Stimulated activated CD8-positive, alpha-beta memory T cell treated with anti-CD3 and anti-CD28 coated beads, Interleukin-4, amount 100 ng/mL, for 24 hours (primary cell): Measurements from ENCODE around the gene AGBL5.

Source experiments
- DNase-seq: peaks from one replicate; pipeline ENCODE4 v3.0.0-alpha.2; 2020; ENCODE audit warnings: low read depth

The AGBL5 gene, protein sequence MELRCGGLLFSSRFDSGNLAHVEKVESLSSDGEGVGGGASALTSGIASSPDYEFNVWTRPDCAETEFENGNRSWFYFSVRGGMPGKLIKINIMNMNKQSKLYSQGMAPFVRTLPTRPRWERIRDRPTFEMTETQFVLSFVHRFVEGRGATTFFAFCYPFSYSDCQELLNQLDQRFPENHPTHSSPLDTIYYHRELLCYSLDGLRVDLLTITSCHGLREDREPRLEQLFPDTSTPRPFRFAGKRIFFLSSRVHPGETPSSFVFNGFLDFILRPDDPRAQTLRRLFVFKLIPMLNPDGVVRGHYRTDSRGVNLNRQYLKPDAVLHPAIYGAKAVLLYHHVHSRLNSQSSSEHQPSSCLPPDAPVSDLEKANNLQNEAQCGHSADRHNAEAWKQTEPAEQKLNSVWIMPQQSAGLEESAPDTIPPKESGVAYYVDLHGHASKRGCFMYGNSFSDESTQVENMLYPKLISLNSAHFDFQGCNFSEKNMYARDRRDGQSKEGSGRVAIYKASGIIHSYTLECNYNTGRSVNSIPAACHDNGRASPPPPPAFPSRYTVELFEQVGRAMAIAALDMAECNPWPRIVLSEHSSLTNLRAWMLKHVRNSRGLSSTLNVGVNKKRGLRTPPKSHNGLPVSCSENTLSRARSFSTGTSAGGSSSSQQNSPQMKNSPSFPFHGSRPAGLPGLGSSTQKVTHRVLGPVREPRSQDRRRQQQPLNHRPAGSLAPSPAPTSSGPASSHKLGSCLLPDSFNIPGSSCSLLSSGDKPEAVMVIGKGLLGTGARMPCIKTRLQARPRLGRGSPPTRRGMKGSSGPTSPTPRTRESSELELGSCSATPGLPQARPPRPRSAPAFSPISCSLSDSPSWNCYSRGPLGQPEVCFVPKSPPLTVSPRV

GRCh38 chr2:27050996-27051901, at the start of gene AGBL5:
TSS of gene AGBL5 (plus strand) at chr2:27051668. CDS start at chr2:27052959, 1,291 bp downstream.
- DNase-seq: peak; percentile 89

- no peak for DNase-seq
These were observed 49.5 kb upstream of the AGBL5 start for GRCh38 chr2:27001950-27002349.

- no peak for DNase-seq
These were observed 48.5 kb upstream of the AGBL5 start for GRCh38 chr2:27003007-27003406.

DNA sequence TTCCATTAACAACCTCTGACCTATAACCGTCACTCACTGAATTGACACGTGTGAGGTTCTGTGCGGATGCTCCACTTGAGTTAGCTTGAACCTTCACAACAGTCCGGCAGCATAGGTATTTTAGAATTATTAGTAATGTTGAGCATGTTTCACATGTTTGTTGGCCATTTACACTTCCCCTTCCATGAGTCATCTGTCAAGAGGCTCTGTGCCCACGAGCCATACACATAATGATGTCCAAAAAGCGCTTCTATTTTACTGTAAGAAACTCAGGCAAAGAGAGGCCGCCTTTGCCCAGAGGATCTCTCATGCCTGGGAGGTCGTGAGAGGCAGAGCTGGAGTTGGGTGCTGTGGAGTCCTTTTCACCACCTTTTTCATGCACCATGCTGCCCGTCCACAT, 47.6 kb upstream of the AGBL5 start:
- DNase-seq: no peak

DNA sequence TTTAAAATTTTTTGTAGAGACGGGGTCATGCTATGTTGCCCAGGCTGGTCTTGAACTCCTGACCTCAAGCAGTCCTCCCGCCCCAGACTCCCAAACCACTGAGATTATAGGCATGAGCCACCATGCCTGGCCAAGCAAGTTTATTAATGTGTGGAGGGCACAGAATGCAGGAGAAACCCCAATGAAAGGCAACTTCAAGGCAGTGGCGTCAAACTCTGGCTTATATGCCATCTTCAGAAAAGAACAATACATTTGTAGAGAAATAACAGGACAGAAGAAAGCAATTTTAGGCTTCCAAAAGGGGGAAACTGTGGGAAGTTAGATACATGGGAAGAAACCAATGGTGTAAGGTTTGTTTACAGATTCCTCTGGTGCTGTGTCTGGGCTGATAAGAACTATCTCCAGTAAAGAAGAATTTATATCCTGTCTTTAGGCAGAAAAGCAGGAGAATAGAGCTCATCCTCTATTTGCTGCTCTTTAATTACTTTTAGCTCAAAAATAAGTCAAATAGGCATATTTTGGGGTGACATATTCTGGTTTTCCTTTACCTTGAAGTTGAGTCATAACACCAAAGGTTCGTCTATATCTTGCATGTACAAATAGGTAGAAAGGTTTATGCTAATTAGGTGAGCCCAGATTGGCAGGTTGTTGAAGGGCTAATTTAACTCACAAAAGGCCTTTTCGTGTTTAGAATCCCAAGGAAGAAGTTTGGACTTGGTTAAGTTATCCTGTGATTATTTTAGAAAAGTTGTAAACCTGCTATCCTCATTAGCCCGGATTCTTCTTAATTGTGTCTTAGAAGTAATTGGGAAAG, 44.7 kb upstream of the AGBL5 start:
- DNase-seq: no peak

DNA sequence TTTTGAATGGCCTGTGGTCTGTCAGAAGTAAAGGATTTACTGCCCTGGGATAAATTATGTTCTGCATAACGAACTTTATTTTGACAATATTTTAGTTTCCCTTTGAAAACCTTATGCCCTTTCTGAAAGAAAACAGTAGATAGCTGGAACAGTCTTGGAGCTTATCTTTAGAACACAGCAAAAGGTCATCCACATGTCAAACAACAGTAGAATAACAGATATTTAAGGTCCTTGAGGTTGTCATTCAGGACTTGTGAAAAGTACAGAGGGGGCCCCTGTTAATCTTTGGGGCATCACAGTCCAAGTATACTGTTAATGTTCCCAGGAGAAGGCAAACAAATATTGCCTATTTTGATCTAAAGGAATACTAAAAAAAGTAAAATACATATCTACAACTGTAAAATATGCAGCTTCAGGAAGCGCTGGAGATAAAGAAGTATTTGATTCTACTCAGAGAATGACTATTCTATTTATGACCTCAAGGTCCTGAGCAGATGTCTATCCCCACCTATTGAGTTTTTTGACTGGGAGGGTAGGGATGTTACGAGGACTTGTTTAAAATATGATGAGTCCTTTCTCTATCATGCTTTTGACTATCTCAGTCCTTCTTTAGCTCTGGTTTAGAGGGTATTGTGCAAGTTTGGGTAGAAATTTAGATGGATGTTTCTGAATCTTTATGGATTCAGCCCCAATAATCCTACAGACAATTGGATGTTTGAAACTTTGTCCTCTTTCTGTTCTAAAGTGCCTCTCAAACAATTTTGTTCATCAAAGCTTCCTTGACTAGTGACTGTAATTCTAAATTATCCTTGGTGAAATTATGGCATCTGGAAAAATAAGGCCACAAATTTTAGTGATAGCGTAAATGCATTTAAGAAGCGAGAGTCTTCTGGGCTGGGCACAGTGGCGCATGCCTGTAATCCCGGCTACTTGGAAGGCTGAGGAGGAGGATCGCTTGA, 43.8 kb upstream of the AGBL5 start:
- no peak for DNase-seq

GRCh38 chr2:27008678-27009077, 42.8 kb upstream of the AGBL5 start:
- DNase-seq: no peak

DNA sequence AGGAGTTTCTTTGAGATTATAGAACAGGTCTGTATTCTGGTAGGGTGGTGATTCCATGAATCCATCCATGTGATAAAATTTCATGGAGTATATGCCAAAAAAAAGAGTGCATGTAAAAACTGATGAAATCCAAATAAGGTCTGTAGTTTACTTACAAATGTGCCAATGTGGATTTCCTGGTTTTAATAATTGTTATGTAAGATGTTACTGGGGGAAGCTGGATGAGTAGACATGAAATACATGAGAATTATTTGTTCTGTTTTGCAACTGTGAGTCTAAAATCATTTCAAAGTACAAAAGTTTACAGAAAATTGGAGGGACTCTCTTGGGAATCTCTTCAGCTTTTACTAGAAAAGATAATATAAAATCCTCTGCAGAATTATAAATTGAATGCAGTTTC, 42.4 kb upstream of the AGBL5 start:
- DNase-seq: no peak

DNA sequence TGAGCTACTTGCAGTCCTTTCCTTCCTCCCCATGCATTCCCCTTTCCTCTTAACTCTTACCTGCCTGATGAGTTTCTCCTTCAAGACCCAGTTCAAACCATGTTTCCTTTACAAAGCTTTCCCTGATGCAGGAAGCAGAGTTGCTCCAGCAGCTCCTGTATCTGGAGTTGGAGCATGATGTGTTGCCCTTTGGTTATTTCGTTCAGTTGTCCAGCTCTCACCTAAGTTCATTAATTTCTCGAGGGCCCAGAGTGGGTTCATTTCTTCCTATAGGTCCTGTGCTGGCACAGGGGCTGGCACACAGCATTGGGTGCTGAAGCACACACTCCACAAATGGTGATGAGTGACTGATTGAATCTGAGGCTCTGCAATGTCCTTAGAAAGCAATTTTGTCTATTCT, 41.8 kb upstream of the AGBL5 start:
- no peak for DNase-seq

GRCh38 chr2:27010139-27010538, 41.3 kb upstream of the AGBL5 start:
- no peak for DNase-seq

DNA sequence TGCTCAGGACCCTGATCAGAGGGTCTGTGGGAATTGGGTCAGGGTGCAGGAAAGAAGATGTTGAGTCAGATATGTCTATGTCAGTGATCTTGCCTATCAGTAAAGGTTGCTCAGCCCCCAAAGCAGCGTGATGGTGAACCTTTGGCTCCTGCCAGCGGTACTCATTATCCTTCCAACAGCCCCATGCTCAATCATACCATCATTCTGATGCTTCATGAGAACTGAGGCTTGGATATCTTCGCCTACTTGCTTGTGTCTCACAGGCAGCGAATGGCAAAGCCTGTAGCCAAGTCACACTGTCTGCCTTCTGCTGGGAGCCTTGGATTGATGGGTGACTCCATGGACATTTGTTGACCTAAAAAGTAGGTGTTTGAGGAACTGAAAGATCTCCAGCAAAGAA, 37.7 kb upstream of the AGBL5 start:
- DNase-seq: no peak

DNA sequence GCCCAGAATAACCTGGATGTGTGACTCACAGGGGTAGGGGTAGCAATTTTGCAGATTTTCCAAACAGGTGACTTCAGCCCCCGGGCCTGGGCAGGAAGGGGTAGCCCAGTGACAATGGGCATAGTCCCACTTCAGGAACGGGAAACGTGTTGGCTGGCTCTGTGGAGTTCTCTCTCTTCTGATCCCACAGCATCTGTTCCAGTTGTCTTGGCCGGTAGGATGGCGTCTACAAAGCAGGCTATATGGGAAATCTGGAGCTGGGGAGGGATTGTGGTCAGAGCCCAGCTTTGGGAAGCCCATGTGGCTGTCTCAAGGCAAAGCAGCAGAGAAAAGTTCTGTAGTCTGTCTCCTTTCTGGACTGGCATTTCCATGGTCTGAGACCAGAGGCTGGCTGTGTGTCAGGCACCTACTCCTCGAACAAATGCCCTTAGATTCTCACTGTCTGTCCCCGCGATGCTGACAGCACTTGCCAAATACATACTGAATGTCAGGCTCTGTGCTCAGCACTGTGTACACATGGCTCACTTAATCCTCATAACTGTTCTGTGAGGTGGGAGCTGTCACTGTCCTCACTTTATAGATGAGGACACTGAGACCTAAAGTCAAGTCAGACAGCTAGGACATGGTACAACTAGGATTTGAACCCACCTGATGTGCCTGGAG, 36.6 kb upstream of the AGBL5 start:
- DNase-seq: no peak

DNA sequence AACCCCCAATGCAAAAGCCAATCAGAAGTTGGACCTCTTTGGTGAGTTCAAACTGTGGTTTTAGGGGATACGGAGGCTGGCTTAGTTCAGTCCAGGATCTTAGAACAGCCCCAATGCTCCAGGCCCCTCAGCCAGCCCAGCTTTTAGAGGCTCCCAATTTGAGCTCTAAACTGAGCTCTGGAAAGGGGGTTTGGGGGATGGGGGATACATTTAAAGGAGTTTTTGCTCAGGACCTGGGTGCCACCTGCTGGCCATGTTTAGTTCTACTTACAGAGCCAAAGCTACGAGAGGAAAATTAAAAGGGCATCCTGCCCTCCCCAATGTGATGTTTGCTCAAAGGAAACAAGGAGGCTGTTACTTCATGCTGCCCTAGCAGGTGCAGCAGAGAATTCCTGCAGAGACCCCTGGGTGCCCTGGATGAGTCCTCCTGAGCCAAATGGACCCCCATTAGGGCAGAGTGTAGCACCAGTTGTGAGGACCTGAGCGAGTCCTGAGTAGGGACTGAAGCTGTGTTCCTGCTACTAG, 34.6 kb upstream of the AGBL5 start:
- DNase-seq: peak; percentile 24

GRCh38 chr2:27018142-27018541, 33.3 kb upstream of the AGBL5 start:
- no peak for DNase-seq

DNA sequence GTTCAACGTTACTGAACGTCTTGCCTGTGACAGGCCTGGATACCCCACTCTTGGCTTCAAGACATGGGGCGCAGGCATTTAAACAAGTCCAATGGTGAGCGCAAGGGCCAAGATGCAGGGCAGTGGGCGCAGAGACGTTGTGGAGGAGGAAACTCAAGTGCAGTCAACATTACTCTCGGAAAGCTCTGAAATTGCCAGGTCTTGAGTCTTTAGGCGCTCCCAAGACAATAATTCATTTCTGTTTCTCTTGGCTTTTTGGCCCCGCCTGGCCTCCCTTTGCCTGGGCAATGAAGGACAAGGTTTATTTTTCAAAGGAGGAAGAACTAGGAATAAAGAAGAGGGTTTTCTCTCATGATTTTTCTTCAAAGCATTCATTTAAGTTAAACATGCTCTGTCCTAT, 32.0 kb upstream of the AGBL5 start:
- no peak for DNase-seq

GRCh38 chr2:27019931-27020855, 31.3 kb upstream of the AGBL5 start:
- no peak for DNase-seq

- DNase-seq: no peak
These were observed 30.0 kb upstream of the AGBL5 start for GRCh38 chr2:27021253-27022049.
